GM18505 (cell line): Measurements from ENCODE around the gene NODAL.
A peak's percentile ranks its signal among the peaks of the same experiment; 100 is the strongest.

Experiments used
- ATAC-seq: cut with Tn5 transposase; IDR thresholded peaks from one replicate; pipeline ENCODE4 v1.9.1; 2021; ENCODE audit not compliant: unreplicated experiment
- POLR2A ChIP-seq: IDR thresholded peaks from 4 replicates; pipeline ENCODE4 v1.6.1; 2011; ENCODE audit warnings: borderline replicate concordance; ENCODE audit not compliant: insufficient read depth, insufficient read length; ENCODE audit errors: extremely low read depth

The NODAL gene

DNA sequence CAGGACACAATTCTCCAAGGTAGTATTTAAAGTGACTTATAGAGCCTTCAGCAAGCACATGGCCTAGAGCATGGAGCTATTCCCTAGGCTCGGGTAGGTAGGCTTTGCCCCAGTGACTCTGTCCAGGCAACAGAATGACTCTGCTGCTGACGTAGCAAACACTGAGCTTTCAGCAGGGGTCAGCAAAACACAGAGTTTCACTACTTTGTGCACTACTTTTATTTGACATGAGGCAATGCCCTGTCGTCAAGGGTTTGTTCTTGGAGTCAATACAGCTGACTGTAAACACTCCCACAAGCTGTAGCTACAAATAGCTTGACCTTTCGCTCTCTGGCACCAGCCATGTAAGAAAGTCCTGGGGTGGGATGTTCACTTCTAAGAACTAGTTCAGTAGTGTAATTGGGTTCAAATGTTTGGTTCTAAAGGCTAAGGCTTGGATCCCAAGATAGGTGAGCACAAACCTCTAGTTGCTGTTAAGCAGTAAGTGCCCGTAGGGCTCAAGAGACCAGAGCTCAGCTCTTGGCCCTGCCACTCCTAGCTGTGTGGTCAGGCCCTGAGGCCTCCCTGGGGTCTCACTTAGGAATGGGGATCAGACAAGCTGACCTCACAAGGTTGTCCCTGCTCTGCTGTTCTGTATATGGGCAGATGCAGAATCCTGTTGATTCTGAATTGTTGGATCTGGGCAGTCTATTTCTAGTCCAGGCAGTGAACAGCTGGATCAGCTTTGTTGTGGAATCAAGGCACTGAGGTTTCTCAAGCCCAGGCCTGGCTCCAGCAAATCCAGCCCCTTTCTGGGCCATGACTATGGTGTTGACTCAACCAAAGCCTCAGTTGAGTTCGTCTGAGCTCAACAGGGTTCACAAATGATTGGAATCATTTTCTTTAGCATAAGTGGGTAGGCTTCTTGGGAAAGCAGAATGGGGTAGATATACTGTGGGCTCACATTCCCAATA lies 10.7 kb downstream of the NODAL start:
- TF ChIP-seq POLR2A, result no peak
- no peak for ATAC-seq

DNA sequence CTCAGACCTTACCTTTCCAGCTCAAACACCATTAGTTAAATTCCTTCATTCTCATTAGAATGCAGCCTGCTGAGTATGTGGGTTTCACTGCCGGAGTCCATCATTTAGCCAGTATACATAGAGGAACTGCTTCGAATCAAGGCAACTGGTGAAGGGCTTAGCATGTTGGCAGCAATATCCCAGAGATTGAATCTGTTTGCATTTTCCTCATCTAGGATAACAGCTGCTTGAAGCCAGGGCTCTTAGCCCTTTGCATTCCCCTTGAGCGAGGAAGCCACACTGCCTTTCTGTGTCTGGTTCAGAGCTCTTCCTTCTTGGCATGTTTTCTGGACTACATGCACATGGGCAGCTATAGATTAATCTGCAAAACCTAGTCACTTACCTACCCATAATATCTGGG lies 14.7 kb downstream of the NODAL start:
- no peak for TF ChIP-seq POLR2A
- ATAC-seq, result no peak

DNA sequence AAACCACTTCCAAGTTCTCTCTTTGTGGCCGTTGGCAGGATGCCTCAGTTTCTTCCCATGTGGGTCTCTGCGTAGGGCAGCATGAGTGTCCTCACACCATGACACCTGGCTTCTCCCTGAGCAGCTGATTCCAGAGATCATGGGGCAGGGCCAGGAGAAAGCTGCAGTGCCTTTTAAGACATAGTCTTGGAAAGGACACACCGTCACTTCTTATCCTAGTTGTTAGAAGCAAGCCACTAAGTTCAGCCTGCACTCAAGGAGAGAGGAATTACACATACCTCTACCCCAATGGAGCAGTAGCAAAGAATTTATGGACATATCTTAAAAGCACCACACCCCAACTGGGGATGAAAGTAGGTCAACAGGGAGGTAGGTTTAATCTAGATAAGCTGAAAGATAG lies 16.4 kb downstream of the NODAL start:
- ATAC-seq, result no peak
- TF ChIP-seq POLR2A, result no peak

DNA sequence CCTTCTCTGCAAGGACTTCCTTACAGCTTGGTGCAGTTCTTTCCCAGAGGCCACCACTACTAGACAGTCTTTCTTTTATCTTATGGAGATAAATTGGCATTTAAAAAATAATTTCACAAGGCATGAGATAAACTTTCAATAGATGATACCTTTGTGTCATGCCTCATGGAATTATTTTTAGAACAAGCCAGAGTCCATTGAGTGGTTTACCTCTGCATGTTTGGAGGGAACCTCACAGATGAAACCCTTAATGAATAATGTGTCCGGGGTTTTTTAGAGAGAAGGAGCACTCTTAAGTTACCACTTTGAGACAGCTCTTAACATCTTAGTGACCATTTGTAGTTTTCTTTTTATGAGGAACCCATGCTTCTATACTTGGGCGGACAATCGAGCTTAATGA lies 17.2 kb downstream of the NODAL start:
- no peak for TF ChIP-seq POLR2A
- ATAC-seq, result no peak

DNA sequence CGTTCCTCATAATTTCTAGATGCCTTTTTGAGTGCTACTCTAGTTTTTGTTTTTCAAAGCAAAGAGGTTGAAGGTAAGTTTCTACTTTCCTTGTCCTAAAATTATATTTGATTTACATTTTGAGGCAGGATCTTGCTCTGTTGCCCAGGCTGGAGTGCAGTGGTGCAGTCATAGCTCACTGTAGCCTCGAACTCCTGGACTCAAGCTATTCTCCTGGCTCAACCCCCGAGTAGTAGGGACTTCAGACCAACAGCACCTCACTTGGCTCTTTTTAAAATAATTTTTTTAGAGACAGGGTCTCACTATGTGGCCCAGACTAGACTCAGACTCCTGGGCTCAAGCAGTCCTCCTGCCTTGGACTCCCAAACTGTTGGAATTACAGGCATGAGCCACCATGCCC lies 22.8 kb downstream of the NODAL start:
- TF ChIP-seq POLR2A, result no peak
- ATAC-seq, result no peak

DNA sequence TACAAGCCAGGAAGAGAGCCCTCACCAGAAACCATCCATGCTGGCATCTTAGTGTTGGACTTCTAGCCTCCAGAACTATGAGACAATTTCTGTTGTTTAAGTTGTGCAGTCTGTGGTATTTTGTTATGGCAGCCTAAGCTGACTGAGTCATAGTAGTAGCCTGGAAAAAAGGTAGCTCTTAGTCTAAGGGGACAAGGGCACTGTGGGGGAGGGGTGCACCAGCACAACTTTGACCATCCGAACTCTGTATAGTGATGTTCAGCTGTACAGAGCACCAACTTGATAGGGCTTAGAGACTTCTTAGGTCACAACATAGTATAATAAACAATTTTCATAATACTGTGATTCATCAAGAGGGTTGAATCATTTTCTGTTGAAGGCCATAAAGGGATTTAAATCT lies 23.3 kb downstream of the NODAL start:
- TF ChIP-seq POLR2A, result no peak
- no peak for ATAC-seq

DNA sequence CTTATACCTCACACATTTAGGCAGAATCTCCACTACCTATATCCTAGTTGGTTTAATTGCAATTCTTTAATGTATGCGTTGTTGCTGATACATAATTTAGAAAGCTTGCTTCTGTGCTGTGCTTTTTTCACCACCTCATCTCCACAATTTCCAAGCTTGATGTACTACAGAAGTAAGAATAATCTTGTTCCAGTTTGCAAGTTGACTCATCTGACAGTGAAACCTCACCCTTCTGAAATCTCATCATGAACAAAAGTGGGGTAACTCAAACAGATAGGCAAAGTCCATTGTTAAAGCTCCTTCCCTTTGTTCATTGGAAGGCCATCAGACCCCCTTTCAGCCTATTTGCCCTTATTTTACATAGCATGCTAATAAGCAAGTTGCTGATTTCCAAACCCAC lies 23.9 kb downstream of the NODAL start:
- ATAC-seq, result no peak
- no peak for TF ChIP-seq POLR2A

DNA sequence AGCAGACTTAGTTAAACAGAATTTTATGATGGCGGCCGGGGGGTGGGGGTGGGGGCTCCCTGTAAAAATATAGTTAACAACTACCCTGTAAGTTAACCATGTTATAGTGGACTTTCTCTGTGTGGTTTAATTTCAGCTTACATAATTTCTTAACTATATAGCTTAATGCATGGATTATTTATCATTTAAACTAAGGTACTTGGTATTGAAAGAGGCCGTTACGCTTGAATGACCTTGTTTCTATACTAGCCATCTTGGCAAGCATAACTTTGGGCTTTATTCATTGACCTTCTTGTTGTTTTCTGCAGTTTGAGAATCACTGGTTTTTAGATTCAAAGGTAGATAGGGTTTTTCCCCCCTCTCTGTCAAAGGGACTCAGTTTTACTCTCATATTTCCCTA lies 29.1 kb downstream of the NODAL start:
- no peak for TF ChIP-seq POLR2A
- no peak for ATAC-seq

DNA sequence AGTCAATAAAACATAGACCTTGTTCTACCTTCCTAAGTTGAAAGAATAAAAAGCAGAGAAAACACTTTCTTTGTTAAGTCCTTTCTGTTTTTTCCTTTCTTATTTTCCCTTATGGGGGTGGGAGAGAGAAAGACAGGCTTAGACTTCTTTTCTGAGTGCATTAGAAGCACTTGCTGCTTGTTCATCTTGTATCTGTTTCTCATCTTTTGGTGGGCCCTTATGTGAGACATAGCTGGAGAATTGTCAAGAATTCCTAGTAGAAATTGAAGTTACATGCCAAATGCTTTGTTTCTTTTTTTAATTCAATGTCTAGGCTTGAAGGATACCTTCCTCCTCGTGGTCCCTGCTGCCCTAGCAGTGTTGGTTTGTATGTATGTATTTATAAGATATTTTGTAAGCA lies 30.9 kb downstream of the NODAL start:
- no peak for ATAC-seq
- TF ChIP-seq POLR2A, result no peak

DNA sequence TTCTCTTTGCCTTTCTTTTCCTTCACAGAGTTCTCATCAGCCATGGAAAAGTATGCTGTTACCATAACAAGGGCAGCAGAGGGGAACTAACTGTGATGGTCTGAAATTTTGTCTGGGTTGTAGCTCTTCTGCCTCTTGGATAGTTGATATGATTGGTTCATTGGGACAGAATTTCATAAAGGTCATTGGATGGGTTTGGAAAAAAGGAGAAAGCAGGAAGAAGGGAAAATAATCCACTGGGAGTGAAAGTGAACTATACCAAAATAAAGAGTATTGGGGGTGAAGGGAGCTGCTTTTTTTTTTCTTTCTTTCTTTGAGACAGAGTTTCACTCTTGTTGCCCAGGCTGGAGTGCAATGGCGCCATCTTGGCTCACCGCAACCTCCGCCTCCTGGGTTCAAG lies 31.7 kb downstream of the NODAL start:
- no peak for TF ChIP-seq POLR2A
- no peak for ATAC-seq

DNA sequence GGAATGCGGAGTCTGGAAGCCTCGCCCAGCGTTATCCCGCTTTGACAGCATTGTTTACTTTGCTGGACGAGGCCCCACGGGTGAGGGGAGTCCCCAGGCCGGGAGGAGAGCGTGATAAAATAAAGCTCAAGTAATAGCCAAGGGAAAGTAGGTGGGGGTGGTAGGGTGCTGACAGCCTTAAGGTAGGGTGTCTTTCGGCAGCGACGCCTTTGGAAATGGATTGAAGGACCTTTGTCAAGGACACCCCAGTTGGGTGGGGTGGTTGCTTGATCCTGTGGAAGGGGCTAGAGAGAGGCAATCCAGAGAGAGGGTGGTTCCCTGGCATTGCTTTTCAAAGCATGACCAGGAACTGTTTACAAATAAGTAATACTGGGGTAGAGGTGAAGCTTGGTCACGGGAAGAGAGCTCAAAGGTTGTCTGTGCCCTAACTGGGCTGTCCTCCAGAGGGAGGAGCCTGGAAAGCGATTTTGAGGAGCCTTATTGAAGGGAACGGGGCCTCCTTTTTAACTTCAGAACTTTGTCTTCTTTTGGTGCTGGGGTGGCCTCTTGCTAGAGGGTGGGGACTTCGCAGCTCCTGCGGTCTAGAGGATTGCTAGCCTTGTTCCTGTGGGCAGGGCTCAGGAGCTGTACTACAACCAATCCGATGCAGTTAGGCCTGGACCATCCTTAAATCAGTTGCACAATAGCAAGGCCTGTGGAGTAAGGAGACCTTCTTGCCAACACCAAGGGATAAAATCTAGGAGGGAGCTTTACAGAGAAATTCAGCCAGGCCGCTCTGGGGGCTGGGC lies 36.2 kb downstream of the NODAL start:
- no peak for TF ChIP-seq POLR2A
- no peak for ATAC-seq

DNA sequence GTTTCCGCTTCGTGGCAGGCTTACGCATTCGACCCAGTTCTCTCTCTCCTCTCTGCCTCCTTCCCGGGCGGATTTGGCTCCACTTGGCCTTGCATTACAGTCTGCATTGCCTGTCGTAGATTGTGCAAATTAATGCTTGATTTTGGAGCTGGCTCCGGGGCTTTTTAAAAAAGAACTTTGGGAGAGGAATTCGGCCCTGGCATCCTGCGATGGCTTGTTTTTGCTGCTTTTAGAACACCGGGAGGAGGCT lies 36.8 kb downstream of the NODAL start:
- ATAC-seq, result no peak
- TF ChIP-seq POLR2A, result no peak

DNA sequence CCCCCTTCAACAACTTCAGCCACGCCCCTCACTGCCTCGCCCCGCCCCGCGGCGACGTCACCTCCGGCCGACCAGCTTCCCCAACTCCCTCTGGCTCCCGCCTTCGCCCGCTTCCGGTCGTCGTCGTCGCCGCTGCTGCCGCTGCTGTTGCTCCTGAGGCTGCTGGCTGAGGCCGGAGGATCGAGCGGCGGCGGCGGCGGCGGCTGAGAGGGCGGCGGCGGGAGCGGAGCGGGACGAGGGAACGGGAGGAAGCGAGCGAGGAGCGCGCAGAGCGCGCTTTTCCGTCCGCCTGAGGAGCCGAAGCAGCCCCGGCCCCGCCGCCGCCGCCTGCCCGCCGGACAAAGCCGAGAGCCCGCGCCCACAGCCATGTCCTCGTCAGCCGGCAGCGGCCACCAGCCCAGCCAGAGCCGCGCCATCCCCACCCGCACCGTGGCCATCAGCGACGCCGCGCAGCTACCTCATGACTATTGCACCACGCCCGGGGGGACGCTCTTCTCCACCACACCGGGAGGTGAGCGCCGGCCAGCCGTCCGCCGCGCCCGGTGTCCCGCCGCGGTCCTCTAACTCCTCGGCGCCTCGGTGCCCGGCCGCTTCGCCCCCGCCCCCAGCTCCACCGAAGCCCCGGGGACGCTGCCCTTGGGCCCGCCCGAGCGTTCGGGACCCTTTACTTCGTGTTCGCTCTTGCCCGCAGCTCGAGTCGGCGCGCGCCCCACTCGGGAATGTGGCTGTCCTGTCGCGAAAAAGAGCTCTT lies 37.3 kb downstream of the NODAL start, which contains the start of gene EIF4EBP2:
Gene EIF4EBP2, plus strand, starts transcription at position 110 of the 751 bp plus-strand sequence. Its CDS starts 257 bp downstream, at position 367.
- TF ChIP-seq POLR2A, result peak; percentile 94
- peak; percentile 89 for ATAC-seq
